Effector CD8-positive, alpha-beta T cell (primary cell): ENCODE measurements around the gene CA10.

Source experiments
- DNase-seq: peaks from one replicate; lab custom pipeline; 2025; lab: John Stamatoyannopoulos, UW

Gene CA10

DNA sequence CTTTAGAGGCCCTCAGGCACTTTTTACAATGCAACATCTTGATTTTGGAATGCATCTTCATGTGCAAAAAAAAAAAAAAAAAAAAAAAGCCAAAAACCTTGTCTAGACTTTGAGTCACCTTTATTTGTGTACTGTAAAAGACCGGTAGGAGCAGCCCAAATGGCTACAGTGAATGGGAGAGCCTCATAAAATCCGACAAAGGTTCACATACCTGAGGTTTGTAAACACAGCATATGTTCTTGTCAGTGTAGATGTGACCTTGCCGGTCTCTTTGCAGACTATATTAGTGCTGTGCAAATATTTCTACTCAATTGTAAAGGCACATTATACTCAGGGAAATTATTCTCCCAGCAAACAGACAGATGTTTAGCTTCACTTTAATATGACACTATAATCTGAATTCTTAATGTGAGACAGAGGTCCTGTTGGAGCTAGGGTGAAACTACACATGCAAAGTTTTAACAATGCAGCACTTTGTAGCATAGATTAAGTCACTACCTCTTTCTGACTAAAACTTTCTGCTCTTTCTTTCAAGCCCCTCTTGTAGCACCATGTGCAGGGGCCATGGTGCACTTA lies 211.3 kb downstream of the CA10 start:
- no peak for DNase-seq

DNA sequence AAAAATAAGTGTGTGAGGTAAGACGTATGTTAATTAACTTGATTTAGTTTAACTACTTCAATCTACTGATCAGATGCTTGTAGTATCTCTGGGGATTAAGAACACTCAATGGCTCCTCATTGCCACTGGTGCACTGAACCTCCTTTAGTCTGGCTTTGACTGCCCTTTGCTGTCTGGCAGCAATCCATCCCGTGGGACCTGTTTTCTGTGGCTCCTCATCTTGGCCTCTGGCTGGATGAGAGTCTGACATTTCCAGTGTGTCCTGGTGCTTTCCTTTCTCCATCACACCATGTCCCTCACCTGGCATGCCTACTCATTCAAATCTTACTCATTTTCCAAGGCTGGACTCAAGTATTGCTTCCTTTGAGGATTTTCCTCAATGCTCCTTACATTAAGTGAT lies 212.2 kb downstream of the CA10 start:
- no peak for DNase-seq

- no peak for DNase-seq
These were observed 217.2 kb downstream of the CA10 start for GRCh38 chr17:51941272-51941671.

DNA sequence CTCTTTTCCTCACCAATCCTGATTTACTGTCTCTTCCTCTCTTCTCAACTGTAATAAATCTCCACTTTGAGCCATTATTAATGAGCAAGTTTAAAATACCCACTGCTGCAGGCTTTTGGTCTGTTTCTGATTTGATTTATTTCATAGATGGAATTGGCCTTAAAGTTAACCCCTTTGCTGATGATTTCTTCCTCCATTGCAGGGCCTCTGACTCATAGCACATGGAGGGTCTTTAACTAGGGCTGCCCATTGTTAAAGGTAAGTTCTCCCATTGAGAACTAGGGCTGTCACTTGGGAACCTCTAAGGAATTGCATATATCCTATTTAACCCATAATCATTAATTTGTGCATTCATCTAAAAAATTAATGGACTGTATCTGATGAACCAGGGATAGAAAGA lies 221.2 kb downstream of the CA10 start:
- no peak for DNase-seq

GRCh38 chr17:51935477-51935876 lies 223.0 kb downstream of the CA10 start:
- DNase-seq, result no peak

- no peak for DNase-seq
These were observed 224.9 kb downstream of the CA10 start for GRCh38 chr17:51933647-51934046.

DNA sequence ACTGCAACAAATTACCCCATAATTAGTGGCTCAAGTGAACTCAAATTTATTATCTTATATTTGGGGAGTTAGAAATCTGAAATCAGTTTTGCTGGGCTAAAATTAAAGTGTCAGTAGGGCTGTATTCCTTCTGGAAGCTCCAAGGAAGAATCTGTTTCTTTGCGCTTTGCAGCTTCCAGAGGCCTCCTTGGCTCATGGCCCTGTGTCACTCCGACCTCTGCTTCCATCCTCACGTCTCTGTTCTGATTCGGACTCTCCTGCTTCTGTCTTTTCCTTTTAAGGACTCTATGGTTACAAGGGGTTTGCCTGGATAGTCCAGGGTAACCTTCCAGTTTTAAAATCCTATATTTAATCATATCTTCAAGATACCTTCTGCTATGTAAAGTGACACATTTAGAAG lies 232.1 kb downstream of the CA10 start:
- DNase-seq, result no peak

GRCh38 chr17:51921500-51921899 lies 237.0 kb downstream of the CA10 start:
- DNase-seq, result no peak

DNA sequence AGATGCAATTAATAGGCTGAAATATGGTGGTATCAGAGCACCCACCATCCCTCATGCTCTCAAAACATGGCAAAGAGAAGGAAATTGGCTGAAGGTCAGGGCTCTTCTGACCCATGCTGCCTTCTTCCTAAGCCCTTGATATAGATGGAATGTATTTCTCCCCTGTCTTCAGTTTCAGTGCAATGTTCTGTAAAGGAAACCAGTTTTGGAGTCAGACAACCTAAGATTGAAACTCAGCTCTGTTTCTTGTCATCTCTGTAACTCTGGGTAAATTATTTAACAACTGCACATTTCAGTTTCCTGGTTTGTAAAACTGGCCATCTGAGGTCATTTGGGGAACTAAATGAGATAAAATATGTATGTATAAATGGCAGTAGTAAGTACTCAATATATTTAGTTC lies 243.9 kb downstream of the CA10 start:
- DNase-seq, result no peak

GRCh38 chr17:51913491-51914205 lies 244.9 kb downstream of the CA10 start:
- DNase-seq, result no peak

GRCh38 chr17:51912939-51913338 lies 245.6 kb downstream of the CA10 start:
- DNase-seq, result no peak

- DNase-seq, result no peak
These were observed 247.3 kb downstream of the CA10 start for GRCh38 chr17:51911237-51911636.

DNA sequence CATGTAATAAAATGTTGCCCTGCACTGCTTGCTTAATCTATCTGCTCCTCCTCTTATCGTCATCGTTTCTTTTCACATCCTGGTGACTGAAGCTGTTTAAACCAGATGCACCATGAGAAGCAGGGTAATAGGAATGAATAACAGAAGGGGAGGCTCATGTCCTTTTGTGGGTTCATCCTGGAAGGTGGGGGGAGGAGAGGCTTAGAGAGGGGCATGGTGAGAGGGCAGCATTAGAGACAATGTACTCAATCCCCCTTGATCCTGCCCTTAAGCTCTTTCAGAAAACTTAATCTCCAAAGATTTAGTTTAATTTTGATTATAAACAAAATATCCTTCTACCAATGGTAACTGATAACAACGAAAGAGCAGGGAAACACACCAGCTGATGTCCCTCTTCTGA lies 248.5 kb downstream of the CA10 start:
- no peak for DNase-seq

DNA sequence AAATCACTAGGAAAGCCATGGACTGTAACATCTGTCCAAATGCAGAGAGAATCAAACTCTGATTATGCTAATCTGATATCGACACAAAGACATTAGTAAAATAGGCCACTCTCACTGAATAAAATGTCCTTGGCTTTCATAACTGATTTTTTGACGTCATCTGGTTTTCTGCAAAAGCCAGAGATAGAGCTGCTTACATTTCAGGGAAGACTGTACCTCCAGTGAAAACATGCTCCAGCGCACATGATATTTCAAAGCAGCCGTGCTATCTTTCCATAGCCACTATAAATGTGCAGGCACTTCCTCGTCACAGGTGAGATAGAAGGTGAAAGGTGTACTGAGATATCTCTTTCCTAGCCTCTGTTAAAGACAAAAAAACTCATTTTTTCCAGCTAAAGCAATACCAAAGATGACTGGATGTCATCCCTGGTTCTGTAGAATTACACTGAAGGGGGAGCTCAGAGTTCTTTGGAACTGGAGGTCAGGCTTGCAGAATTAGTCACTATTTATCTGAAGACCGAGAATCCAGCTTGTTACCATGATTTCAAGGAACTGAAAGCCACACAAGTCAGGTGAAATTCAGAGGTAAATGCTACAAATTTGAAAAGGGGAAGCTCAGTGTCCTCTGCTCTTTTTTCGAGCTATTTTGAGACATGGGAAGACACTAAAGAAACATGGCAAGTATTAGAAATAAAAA lies 249.5 kb downstream of the CA10 start:
- no peak for DNase-seq

DNA sequence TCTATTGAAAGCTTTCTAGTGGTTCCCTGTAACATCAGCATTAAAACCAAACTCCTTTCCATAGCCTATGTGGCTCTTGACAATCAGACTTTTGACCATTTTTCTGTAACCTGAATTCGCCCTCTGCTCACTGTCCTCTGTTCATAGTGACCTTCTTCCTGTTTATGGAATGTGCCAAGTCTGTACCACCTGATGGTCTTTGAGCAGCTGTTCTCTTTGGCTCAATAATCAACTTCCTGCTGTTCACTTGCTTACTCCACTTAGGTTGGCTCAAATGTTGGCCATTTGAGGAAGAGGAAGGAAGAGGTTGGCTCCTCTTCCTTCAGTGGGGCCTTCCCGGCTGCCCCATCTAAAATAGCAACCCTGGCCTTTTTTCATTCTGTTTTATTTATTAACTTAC lies 251.5 kb downstream of the CA10 start:
- DNase-seq, result no peak

- no peak for DNase-seq
These were observed 254.1 kb downstream of the CA10 start for GRCh38 chr17:51904379-51904778.

GRCh38 chr17:51901242-51901641 lies 257.3 kb downstream of the CA10 start:
- DNase-seq, result no peak

DNA sequence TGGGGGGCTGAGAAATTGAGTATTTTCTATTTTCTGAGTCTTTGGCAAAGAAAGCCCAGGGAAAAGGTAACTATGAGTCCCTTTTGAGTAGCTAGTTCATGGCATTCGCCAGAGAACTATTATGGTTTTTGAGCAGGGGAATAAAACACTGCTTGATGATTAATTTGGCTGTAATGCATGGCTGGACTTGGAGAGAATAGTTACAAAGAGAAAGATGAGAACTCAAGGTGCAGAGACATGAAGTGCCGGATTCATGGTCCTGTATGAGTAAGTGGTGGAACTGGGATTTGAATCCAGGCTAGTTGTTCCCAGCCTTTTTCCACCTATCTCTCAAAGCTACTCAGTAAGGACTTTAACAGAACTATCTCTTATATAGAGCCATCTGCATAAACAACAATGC lies 266.6 kb downstream of the CA10 start:
- no peak for DNase-seq

DNA sequence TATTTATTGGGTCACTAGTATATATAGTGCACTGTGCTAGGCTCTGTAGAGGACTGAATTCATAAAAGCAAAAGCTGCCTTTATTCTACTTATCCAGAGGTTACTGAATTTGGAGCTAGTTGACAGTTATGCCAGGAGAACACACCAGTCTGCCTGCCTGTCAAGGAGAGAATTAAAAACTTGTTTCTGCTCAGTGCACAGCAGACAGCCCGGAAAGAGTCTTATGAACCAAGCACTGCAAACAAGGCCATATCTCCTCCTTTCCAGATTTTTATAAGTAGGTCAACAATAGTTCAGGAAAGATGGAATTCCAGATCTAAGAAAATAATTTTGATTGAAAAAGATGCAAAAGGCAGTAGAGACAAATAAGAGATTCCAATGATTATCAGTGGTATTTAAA lies 267.8 kb downstream of the CA10 start:
- DNase-seq, result no peak

GRCh38 chr17:51888816-51889215 lies 269.7 kb downstream of the CA10 start:
- no peak for DNase-seq

DNA sequence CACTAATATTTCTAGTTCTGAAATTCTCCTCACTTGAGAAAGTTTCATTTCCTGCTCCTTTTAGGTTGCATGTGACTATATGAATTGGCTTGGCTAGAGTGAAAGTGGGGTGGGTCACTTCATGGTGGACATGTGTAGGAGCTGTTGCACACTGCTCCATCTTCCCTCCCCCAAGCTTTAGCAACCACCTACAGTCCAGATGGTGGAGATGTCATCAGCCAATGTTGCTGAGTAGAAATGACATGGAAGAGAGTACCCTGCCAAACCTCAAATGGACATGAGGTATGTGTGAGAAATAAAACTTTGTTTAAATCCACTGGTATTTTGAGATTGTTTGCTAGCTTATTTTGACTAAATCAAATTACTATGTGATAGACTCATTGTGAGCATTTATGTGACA lies 281.5 kb downstream of the CA10 start:
- DNase-seq, result no peak

DNA sequence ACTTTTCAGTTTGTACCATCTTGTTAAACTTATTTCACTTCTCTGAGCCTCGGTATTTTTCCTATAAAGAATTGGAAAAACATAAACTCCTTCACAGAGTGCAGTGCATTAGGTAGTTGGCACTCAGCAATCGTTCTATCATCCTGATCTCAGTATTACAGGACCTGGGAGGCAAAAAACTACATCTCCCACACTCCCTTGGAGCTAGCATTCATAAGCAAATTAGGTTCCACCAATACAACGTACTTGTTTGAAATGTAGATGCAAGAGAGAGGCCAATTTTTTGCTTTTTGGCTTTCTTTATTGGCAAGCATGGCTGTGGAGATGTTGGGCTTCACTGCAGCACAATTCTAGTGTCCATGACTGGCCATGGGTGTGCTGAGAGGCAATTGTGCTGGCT lies 285.2 kb downstream of the CA10 start:
- DNase-seq, result no peak

GRCh38 chr17:51869387-51869786 lies 289.1 kb downstream of the CA10 start:
- DNase-seq, result no peak
